WTC11 (cell line): ENCODE results near the gene UBE4A. TPM values are rescaled to one million over a fixed set of nuclear protein-coding genes. Genes with fewer than 3 reads are reported as not detected.

ENCODE experiments used
- ATAC-seq: fragments of 200-7000 bp; cut with Tn5 transposase; 2 replicates; pipeline ENCODE4 v1.10.0; 2021; ENCODE audit warnings: mild to moderate bottlenecking, moderate library complexity
- Bru-seq: library from RNA; stranded (reverse); fragments of 400-500 nt; gene quantifications from one replicate; lab custom pipeline; 2021; lab: Mats Ljungman, UMichigan
- CTCF ChIA-PET: fragments of 300-600 bp; sonication (Branson Sonifier 250); formaldehyde crosslinking; loops from one replicate; lab custom pipeline; 2021; ENCODE audit warnings: antibody characterized with exemption; lab: Charles Lee
- POLR2A ChIA-PET: fragments of 350-600 bp; sonication (Branson Sonifier 250); formaldehyde crosslinking; loops from one replicate; lab custom pipeline; 2021; ENCODE audit warnings: antibody characterized with exemption; lab: Charles Lee
- DNase-seq: peaks from one replicate; pipeline ENCODE4 v3.0.0; 2021; ENCODE audit warnings: low spot score
- H3K27ac Mint-ChIP-seq: 2 replicates; pipeline ENCODE4 v1.8.0; 2021; ENCODE audit warnings: mixed read lengths
- H3K27me3 Mint-ChIP-seq: 2 replicates; pipeline ENCODE4 v1.8.0; 2021; ENCODE audit warnings: low read depth, mild to moderate bottlenecking, moderate library complexity, mixed read lengths
- H3K36me3 Mint-ChIP-seq: 2 replicates; pipeline ENCODE4 v1.8.0; 2021; ENCODE audit warnings: mixed read lengths
- H3K4me1 Mint-ChIP-seq: 2 replicates; pipeline ENCODE4 v1.8.0; 2022; ENCODE audit warnings: mixed read lengths
- H3K4me3 Mint-ChIP-seq: 2 replicates; pipeline ENCODE4 v1.8.0; 2021; ENCODE audit warnings: mild to moderate bottlenecking, moderate library complexity, mixed read lengths
- H3K9me3 Mint-ChIP-seq: 2 replicates; pipeline ENCODE4 v1.8.0; 2021; ENCODE audit warnings: mixed read lengths
- ATF1 ChIP-seq: sonication (generic); formaldehyde crosslinking; IDR thresholded peaks from 2 replicates; pipeline ENCODE4 v1.8.1; 2023; ENCODE audit warnings: mild to moderate bottlenecking, moderate library complexity, missing genetic modification reagents
- ATF3 ChIP-seq: sonication (generic); formaldehyde crosslinking; conservative IDR thresholded peaks from 2 replicates; pipeline ENCODE4 v1.8.1; 2022; ENCODE audit warnings: mild to moderate bottlenecking, missing genetic modification reagents
- CREB1 ChIP-seq: sonication (generic); formaldehyde crosslinking; IDR thresholded peaks from 2 replicates; pipeline ENCODE4 v1.8.0; 2023; ENCODE audit warnings: mild to moderate bottlenecking, missing genetic modification reagents
- CREM ChIP-seq: sonication (generic); formaldehyde crosslinking; IDR thresholded peaks from 2 replicates; pipeline ENCODE4 v1.8.1; 2022; ENCODE audit warnings: mild to moderate bottlenecking, missing genetic modification reagents, moderate library complexity
- E2F5 ChIP-seq: sonication (generic); formaldehyde crosslinking; IDR thresholded peaks from 2 replicates; pipeline ENCODE4 v1.8.1; 2022; ENCODE audit warnings: mild to moderate bottlenecking, moderate library complexity, missing genetic modification reagents
- ETV6 ChIP-seq: sonication (generic); formaldehyde crosslinking; IDR thresholded peaks from 2 replicates; pipeline ENCODE4 v1.8.1; 2022; ENCODE audit warnings: mild to moderate bottlenecking, missing genetic modification reagents
- FOXK1 ChIP-seq: sonication (generic); formaldehyde crosslinking; IDR thresholded peaks from 2 replicates; pipeline ENCODE4 v1.8.0; 2022; ENCODE audit warnings: mild to moderate bottlenecking, moderate library complexity, missing genetic modification reagents
- GABPB1 ChIP-seq: sonication (generic); formaldehyde crosslinking; IDR thresholded peaks from 2 replicates; pipeline ENCODE4 v1.8.1; 2023; ENCODE audit warnings: mild to moderate bottlenecking, missing genetic modification reagents
- HMGXB4 ChIP-seq: sonication (generic); formaldehyde crosslinking; IDR thresholded peaks from 2 replicates; pipeline ENCODE4 v1.8.1; 2023; ENCODE audit warnings: mild to moderate bottlenecking, moderate library complexity, missing genetic modification reagents
- KAT7 ChIP-seq: sonication (generic); formaldehyde crosslinking; IDR thresholded peaks from 2 replicates; pipeline ENCODE4 v1.8.1; 2023; ENCODE audit warnings: missing genetic modification reagents, mild to moderate bottlenecking, borderline replicate concordance
- MAX ChIP-seq: sonication (generic); formaldehyde crosslinking; IDR thresholded peaks from 2 replicates; pipeline ENCODE4 v1.8.0; 2022; ENCODE audit warnings: mild to moderate bottlenecking, missing genetic modification reagents
- NFATC4 ChIP-seq: fragments of 250-450 bp; sonication (Bioruptor Pico); IDR thresholded peaks from 2 replicates; pipeline ENCODE4 v1.9.0; 2021; ENCODE audit warnings: mild to moderate bottlenecking
- SMAD3 ChIP-seq: sonication (generic); formaldehyde crosslinking; IDR thresholded peaks from 2 replicates; pipeline ENCODE4 v1.8.0; 2022; ENCODE audit warnings: missing genetic modification reagents, mild to moderate bottlenecking, borderline replicate concordance
- SP1 ChIP-seq: sonication (generic); formaldehyde crosslinking; conservative IDR thresholded peaks from 2 replicates; pipeline ENCODE4 v1.8.1; 2022; ENCODE audit warnings: missing genetic modification reagents
- STAT6 ChIP-seq: sonication (generic); formaldehyde crosslinking; conservative IDR thresholded peaks from 2 replicates; pipeline ENCODE4 v1.8.1; 2023; ENCODE audit warnings: mild to moderate bottlenecking, low read depth, missing genetic modification reagents, moderate library complexity
- TP53 ChIP-seq: sonication (generic); formaldehyde crosslinking; IDR thresholded peaks from 2 replicates; pipeline ENCODE4 v1.8.1; 2023; ENCODE audit warnings: mild to moderate bottlenecking, missing genetic modification reagents
- USF2 ChIP-seq: sonication (generic); formaldehyde crosslinking; IDR thresholded peaks from 2 replicates; pipeline ENCODE4 v1.8.1; 2023; ENCODE audit warnings: mild to moderate bottlenecking, missing genetic modification reagents, moderate library complexity
- ZNF232 ChIP-seq: sonication (generic); formaldehyde crosslinking; IDR thresholded peaks from 2 replicates; pipeline ENCODE4 v1.8.0; 2022; ENCODE audit warnings: mild to moderate bottlenecking, missing genetic modification reagents
- long read RNA-seq, 3 experiments: library from RNA in 1 of 3; library from capped mRNA in 1 of 3; library from polyadenylated mRNA in 1 of 3; unstranded in 2 of 3; stranded (forward) in 1 of 3; transcript quantifications; one replicate each; pipeline ENCODE4 v2.0.0, GENCODE V29; 2021
- total RNA-seq: library from RNA; stranded (reverse); gene quantifications from 3 replicates; pipeline ENCODE4 v1.2.3, GENCODE V29; 2021

Gene UBE4A
- total RNA-seq (28.9 to 31.7 TPM (median 31.0 TPM) in 3 replicates), Bru-seq, nascent RNA (percentile 77 among the genes with signal in this experiment)
- long read RNA-seq, experiment 1, full-length matches to known transcripts = 118 of 214 reads
- long read RNA-seq, experiment 1, partial matches to known transcripts = 57 of 214 reads
- long read RNA-seq, experiment 1, other reads (novel, unspliced or antisense) = 39 of 214 reads
- long read RNA-seq, experiment 2, full-length matches to known transcripts = 2 of 28 reads
- long read RNA-seq, experiment 2, partial matches to known transcripts = 7 of 28 reads
- long read RNA-seq, experiment 2, other reads (novel, unspliced or antisense) = 19 of 28 reads
- long read RNA-seq, experiment 3, partial matches to known transcripts = 13 of 19 reads
- long read RNA-seq, experiment 3, other reads (novel, unspliced or antisense) = 6 of 19 reads

- Mint-ChIP-seq H3K27me3 (peaks cover 16% of the 10 kb centered on the region), H3K4me1 (peaks cover 4% of the 10 kb centered on the region), H3K4me3 (peak within 1 kb of the TSS; percentile 97), H3K9me3 (0 out of 2 replicates have a peak, but pooled peaks cover 3% of the 10 kb centered on the region), H3K36me3 (no peaks in the 10 kb centered on the region), H3K27ac (peak within 1 kb of the TSS; percentile 89)
- ChIA-PET CTCF (interaction anchor here (1.0 kb wide), 2 partner anchors 64 to 161 kb away, joined by 3 to 8 read pairs; no protein-coding TSS in a partner anchor), POLR2A (no interaction called here)
- peak; percentile 13; the same call in 1 of the 2 replicates for TF ChIP-seq SMAD3 (CRISPR knock-in tag)
- TF ChIP-seq HMGXB4 (CRISPR knock-in tag) = 0 out of 2 replicates have a peak, but pooled peaks have one; percentile 1
- TF ChIP-seq NFATC4 (CRISPR knock-in tag) = no peak
- TF ChIP-seq FOXK1 = peak; percentile 94
- TF ChIP-seq ATF1 (CRISPR knock-in tag) = peak; percentile 86; the same call in 1 of the 2 replicates
- TF ChIP-seq SP1 (CRISPR knock-in tag) = peak; percentile 59
- peak; percentile 91 for TF ChIP-seq CREB1
- no peak for TF ChIP-seq ATF3 (CRISPR knock-in tag)
- TF ChIP-seq E2F5 = 0 out of 2 replicates have a peak, but pooled peaks have one; percentile 55
- no peak for TF ChIP-seq TP53
- 0 out of 2 replicates have a peak, but pooled peaks have one; percentile 47 for TF ChIP-seq USF2 (CRISPR knock-in tag)
- peak; percentile 38; the same call in 1 of the 2 replicates for TF ChIP-seq MAX
- TF ChIP-seq KAT7 = no peak
- peak; percentile 99 for TF ChIP-seq CREM (CRISPR knock-in tag)
- TF ChIP-seq ETV6 (CRISPR knock-in tag) = peak; percentile 71; the same call in 1 of the 2 replicates
- TF ChIP-seq ZNF232 (CRISPR knock-in tag) = peak; percentile 50; the same call in 1 of the 2 replicates
- TF ChIP-seq GABPB1 (CRISPR knock-in tag) = peak; percentile 87
- ATAC-seq (peak; percentile 94), DNase-seq (peak; percentile 96)
These were observed at the start of gene UBE4A for GRCh38 chr11:118359295-118359958. Gene UBE4A (plus strand): TSS chr11:118359600. CDS start chr11:118365081, 5,481 bp downstream.

- ChIA-PET CTCF (no interaction called here), POLR2A (no interaction called here)
- Mint-ChIP-seq H3K27me3 (peaks cover 11% of the 10 kb centered on the region), H3K27ac (no peak overlapping the region), H3K9me3 (peaks cover 4% of the 10 kb centered on the region), H3K36me3 (no peaks in the 10 kb centered on the region), H3K4me1 (peaks cover 16% of the 10 kb centered on the region), H3K4me3 (no peak overlapping the region)
- DNase-seq (no peak), ATAC-seq (no peak)
- no peak for TF ChIP-seq CREM (CRISPR knock-in tag)
- no peak for TF ChIP-seq STAT6 (CRISPR knock-in tag)
These were observed 49.1 kb upstream of the UBE4A start for GRCh38 chr11:118310271-118310670.
